G401.6 (cell line): ENCODE data around the gene RAB9A.
A peak's percentile ranks its signal among the peaks of the same experiment; 100 is the strongest.
"Not testable (repeated sequence)": the region's sequence is repeated elsewhere in the genome, so short reads cannot be mapped to it uniquely, and the experiment has no call there.

Experiments used
- FAIRE-seq: peaks from 2 replicates; lab custom pipeline; 2012; peaks lifted over from hg19 to GRCh38; lab: Jason Lieb, UNC

The RAB9A gene

GRCh38 chrX:13688958-13689740 lies at the start of gene RAB9A:
RAB9A (plus strand) TSS chrX:13689128; CDS start chrX:13708747, 19,619 bp downstream.
- FAIRE-seq: peak; percentile 58

- not testable (repeated sequence) for FAIRE-seq
Observed at GRCh38 chrX:13641684-13642083, 47.2 kb upstream of the RAB9A start.

- FAIRE-seq: no peak
Observed at GRCh38 chrX:13645464-13646153, 43.3 kb upstream of the RAB9A start.

GRCh38 chrX:13646154-13646549 lies 42.8 kb upstream of the RAB9A start:
- FAIRE-seq: peak; percentile 51

- FAIRE-seq: no peak
Observed at GRCh38 chrX:13647709-13648212, 41.2 kb upstream of the RAB9A start.

GRCh38 chrX:13648336-13648735 lies 40.6 kb upstream of the RAB9A start:
- not testable (repeated sequence) for FAIRE-seq

GRCh38 chrX:13649838-13650237 lies 39.1 kb upstream of the RAB9A start:
- no peak for FAIRE-seq

- FAIRE-seq: no peak
Observed at GRCh38 chrX:13650318-13650717, 38.6 kb upstream of the RAB9A start.

GRCh38 chrX:13651150-13651549 lies 37.8 kb upstream of the RAB9A start:
- FAIRE-seq: no peak

GRCh38 chrX:13652287-13652793 lies 36.6 kb upstream of the RAB9A start:
- FAIRE-seq: no peak

- peak; percentile 99 for FAIRE-seq
Observed at GRCh38 chrX:13652850-13653693, 35.9 kb upstream of the RAB9A start, which contains the start of gene TCEANC. TCEANC (plus strand) TSS chrX:13653141; CDS start chrX:13662509, 9,368 bp downstream.

GRCh38 chrX:13654116-13654515 lies 34.8 kb upstream of the RAB9A start:
- no peak for FAIRE-seq

- no peak for FAIRE-seq
Observed at GRCh38 chrX:13655674-13656073, 33.3 kb upstream of the RAB9A start.

- peak; percentile 97 for FAIRE-seq
Observed at GRCh38 chrX:13658602-13659001, 30.3 kb upstream of the RAB9A start.

GRCh38 chrX:13659063-13659462 lies 29.9 kb upstream of the RAB9A start:
- FAIRE-seq: no peak

GRCh38 chrX:13661735-13662288 lies 27.1 kb upstream of the RAB9A start:
- no peak for FAIRE-seq

GRCh38 chrX:13662355-13662791 lies 26.6 kb upstream of the RAB9A start:
- FAIRE-seq: no peak

- no peak for FAIRE-seq
Observed at GRCh38 chrX:13664020-13664419, 24.9 kb upstream of the RAB9A start.

- FAIRE-seq: no peak
Observed at GRCh38 chrX:13666836-13667235, 22.1 kb upstream of the RAB9A start.

GRCh38 chrX:13667919-13668318 lies 21.0 kb upstream of the RAB9A start:
- no peak for FAIRE-seq

- FAIRE-seq: no peak
Observed at GRCh38 chrX:13669246-13669737, 19.6 kb upstream of the RAB9A start.

GRCh38 chrX:13669755-13670154 lies 19.2 kb upstream of the RAB9A start:
- not testable (repeated sequence) for FAIRE-seq
